BE2C (cell line): ENCODE data around the gene CRTC1.

Source experiments
- DNase-seq: peaks from one replicate; pipeline ENCODE4 v3.0.0-alpha.2; 2020
- H3K27me3 ChIP-seq: fragments of 250-450 bp; sonication (Bioruptor Pico); 2 replicates; pipeline ENCODE4 v1.5.1; 2020; ENCODE audit warnings: mild to moderate bottlenecking
- H3K36me3 ChIP-seq: fragments of 250-450 bp; sonication (Bioruptor Pico); 2 replicates; pipeline ENCODE4 v1.5.1; 2020; ENCODE audit warnings: mild to moderate bottlenecking
- H3K4me1 ChIP-seq: fragments of 250-450 bp; sonication (Bioruptor Pico); 2 replicates; pipeline ENCODE4 v1.5.1; 2020
- H3K4me3 ChIP-seq: 2 replicates; pipeline ENCODE4 v1.5.1; 2011; ENCODE audit warnings: low read depth, low read length
- H3K9me3 ChIP-seq: fragments of 250-450 bp; sonication (Bioruptor Pico); 2 replicates; pipeline ENCODE4 v1.5.1; 2020
- CTCF ChIP-seq: IDR thresholded peaks from 2 replicates; pipeline ENCODE4 v1.5.1; 2012; ENCODE audit warnings: mild to moderate bottlenecking, low read depth, low read length

CRTC1 gene

DNA sequence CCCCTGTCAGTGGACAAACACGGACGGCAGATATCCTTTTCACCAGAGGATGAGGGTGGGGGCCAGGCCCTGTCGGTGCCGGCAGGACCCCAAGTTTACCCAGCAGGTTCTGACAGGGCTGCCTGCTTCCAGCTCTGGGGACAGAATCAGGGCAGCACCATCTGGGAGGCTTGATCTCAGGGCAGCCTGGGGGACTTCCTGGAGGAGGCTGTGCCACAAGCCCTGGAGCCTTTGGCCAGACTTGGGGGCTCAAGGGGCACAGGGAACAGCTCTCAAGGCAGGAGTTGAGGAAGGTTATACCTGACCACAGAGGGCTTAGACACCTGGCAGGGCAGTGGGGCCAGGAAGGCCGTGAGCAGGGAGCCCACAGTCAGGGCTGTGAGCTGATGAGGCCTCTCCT, 62.5 kb downstream of the CRTC1 start:
- H3K4me1 ChIP-seq, result peaks cover 55% of the 10 kb centered on the region
- no peak for DNase-seq
- H3K27me3 ChIP-seq, result no peaks in the 10 kb centered on the region
- no peak overlapping the region for H3K4me3 ChIP-seq
- H3K36me3 ChIP-seq, result no peaks in the 10 kb centered on the region
- no peaks in the 10 kb centered on the region for H3K9me3 ChIP-seq
- TF ChIP-seq CTCF, result no peak

- Histone ChIP-seq H3K4me1 (peaks cover 48% of the 10 kb centered on the region), H3K9me3 (no peaks in the 10 kb centered on the region), H3K4me3 (no peak overlapping the region), H3K36me3 (no peaks in the 10 kb centered on the region; the same call in 1 of the 2 replicates), H3K27me3 (no peaks in the 10 kb centered on the region)
- TF ChIP-seq CTCF, result no peak
- no peak for DNase-seq
Measured at GRCh38 chr19:18746401-18747325, 63.2 kb downstream of the CRTC1 start.

DNA sequence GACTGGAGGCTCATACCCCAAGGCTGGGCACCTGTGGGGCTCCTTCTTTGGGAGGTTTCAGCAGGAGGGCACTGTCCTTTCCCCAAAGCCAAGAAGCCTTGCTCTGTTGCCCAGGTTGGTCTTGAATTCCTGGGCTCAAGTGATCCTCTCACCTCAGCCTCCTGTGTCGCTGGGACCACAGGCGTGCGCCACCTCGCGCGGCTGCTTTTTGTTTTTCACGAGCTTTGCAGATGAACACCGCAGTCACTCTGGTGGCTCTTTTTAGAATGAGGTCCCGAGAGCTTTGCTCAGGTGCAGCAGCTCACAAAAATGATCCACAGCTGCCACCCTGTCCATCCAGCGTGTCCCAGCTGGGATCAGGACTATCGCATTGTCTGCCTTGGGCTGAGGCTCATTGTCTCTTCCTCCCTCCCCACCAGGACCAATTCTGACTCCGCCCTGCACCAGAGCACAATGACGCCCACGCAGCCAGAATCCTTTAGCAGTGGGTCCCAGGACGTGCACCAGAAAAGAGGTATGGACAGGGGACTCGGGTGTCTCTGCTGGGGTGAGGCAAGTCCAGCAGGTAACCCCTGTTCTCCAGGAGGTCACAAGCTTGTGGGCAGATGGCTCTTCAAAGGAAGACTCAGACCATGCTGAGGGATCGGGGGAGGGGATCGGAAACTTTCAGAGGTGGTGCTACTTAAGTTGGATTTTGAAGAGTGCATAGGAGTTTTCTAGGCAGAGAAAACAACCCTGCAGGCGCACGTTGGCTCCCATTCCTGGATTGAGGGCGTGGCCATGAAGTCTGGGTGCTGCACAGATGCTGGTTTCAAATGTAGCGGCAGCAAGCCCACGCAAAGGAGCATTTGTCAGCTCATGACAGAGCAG, 66.1 kb downstream of the CRTC1 start:
- Histone ChIP-seq H3K36me3 (peaks cover 3% of the 10 kb centered on the region), H3K27me3 (no peaks in the 10 kb centered on the region), H3K4me1 (peaks cover 20% of the 10 kb centered on the region), H3K9me3 (no peaks in the 10 kb centered on the region), H3K4me3 (no peak overlapping the region)
- DNase-seq, result no peak
- TF ChIP-seq CTCF, result no peak

GRCh38 chr19:18750295-18750970, 67.0 kb downstream of the CRTC1 start:
- H3K4me3 ChIP-seq, result no peak overlapping the region
- no peaks in the 10 kb centered on the region for H3K27me3 ChIP-seq
- H3K9me3 ChIP-seq, result no peaks in the 10 kb centered on the region
- peaks cover 11% of the 10 kb centered on the region for H3K4me1 ChIP-seq
- no peak for TF ChIP-seq CTCF
- no peak for DNase-seq
- H3K36me3 ChIP-seq, result peaks cover 3% of the 10 kb centered on the region

GRCh38 chr19:18751571-18751970, 68.1 kb downstream of the CRTC1 start:
- Histone ChIP-seq H3K4me1 (peaks cover 5% of the 10 kb centered on the region; the same call in 1 of the 2 replicates), H3K9me3 (no peaks in the 10 kb centered on the region), H3K27me3 (no peaks in the 10 kb centered on the region), H3K4me3 (no peak overlapping the region), H3K36me3 (peaks cover 3% of the 10 kb centered on the region)
- DNase-seq, result no peak
- TF ChIP-seq CTCF, result no peak
